ENCODE data around the gene ALG2. TPM values are rescaled to one million over a fixed set of nuclear protein-coding genes. Genes with fewer than 3 reads are reported as not detected.

ALG2 gene
- total and polyA plus RNA-seq, 7 experiments from 2014 or later: 13.9 to 33.7 (median 25.2) TPM

DNA sequence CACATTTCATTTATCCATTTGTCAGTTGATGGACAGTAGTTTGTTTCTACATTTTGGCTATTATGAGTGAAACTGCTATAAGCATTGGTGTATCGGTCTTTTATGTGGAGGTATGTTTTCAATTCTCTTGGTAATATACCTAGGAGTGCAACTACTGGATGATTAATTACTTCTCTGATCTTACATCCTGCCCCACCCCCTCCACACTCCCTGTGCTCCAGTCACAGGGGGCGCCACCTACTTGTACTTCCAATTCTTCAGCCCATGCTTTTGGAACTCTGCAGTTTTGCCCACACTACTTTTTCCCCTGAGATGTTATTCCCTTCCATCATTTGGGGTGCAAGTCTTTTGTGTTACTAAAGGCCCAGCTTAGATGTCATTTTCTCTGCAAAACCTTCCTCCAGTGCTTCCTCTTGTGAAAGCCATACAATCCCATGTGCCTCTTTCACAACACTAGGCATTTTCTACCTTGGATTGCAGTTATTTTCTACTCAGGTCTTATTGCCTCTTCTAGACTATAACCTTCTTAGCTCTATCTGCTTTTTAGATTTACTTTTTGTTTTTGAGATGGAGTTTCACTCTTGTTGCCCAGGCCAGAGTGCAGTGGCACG is 42.4 kb upstream of the ALG2 start:
- Histone ChIP-seq H3K9me3 (ENCODE audit: control insufficient read depth in 2 of 3, low read length in 3 of 3) (no peaks in the 10 kb centered on the region), H3K27ac (ENCODE audit: low read depth, low read length) (no peak overlapping the region), H3K27me3 (ENCODE audit: control insufficient read depth in 2 of 2, insufficient read depth in 2 of 2, low read length in 2 of 2) (no peaks in the 10 kb centered on the region), H3K4me3 (ENCODE audit: low read length) (no peak overlapping the region), H3K4me1 (ENCODE audit: control insufficient read depth in 2 of 2, insufficient read depth in 2 of 2, low read length in 2 of 2) (peaks cover 4 to 8% of the 10 kb centered on the region in 2 donors), H3K36me3 (ENCODE audit: control insufficient read depth in 2 of 3, insufficient read depth in 3 of 3, low read length in 3 of 3) (no peaks in the 10 kb centered on the region)
- POLR2A ChIA-PET: no interaction called here
- peaks cover 0 to under 1% (median 0%) of the 10 kb centered on the region in 5 donors for H3K27me3 Mint-ChIP-seq
- H3K4me1 Mint-ChIP-seq: peaks cover 1 to 18% (median 15%) of the 10 kb centered on the region in 7 donors
- no peak overlapping the region for H3K27ac Mint-ChIP-seq
- ATAC-seq: no peak
- intact Hi-C loops (cut with micrococcal nuclease): no loop called here
- DNase-seq: no peak
- no peaks in the 10 kb centered on the region for H3K36me3 Mint-ChIP-seq
- H3K4me3 Mint-ChIP-seq: no peak overlapping the region
- no peaks in the 10 kb centered on the region for H3K9me3 Mint-ChIP-seq
- CTCF ChIA-PET: no interaction called here

DNA sequence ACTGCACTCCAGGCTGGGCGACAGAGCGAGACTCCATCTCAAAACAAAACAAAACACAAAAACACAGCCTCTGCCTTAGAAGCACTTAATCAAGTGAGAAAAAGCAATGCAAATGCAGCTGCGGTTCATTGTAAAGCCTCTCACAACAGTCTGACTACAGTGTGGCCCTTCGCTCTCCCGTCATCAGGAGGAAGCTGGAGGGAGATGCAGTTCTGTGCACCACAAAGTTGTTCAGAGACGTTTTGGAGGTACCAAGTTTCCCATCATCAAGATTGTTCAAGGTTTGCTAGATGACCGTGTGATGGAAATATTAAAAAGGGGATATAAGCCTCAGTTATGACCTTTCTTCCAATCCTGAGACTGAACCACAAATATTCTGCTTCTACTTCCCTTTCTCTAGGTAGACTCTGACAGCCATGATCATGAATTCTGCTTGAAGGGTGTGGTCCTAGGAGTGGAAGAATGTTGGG is 41.2 kb upstream of the ALG2 start:
- no peaks in the 10 kb centered on the region for H3K9me3 ChIP-seq (ENCODE audit: control insufficient read depth in 2 of 3, low read length in 3 of 3)
- no peak overlapping the region for H3K4me3 ChIP-seq (ENCODE audit: low read length)
- H3K27ac ChIP-seq (ENCODE audit: low read depth, low read length): no peak overlapping the region
- ChIA-PET CTCF (no interaction called here), POLR2A (no interaction called here)
- Mint-ChIP-seq H3K27me3 (no peaks in the 10 kb centered on the region), H3K9me3 (no peaks in the 10 kb centered on the region), H3K36me3 (no peaks in the 10 kb centered on the region), H3K4me1 (peaks cover 1 to 18% (median 15%) of the 10 kb centered on the region in 7 donors), H3K27ac (no peak overlapping the region), H3K4me3 (no peak overlapping the region)
- no peaks in the 10 kb centered on the region for H3K27me3 ChIP-seq (ENCODE audit: control insufficient read depth in 2 of 2, insufficient read depth in 2 of 2, low read length in 2 of 2)
- H3K4me1 ChIP-seq (ENCODE audit: control insufficient read depth in 2 of 2, insufficient read depth in 2 of 2, low read length in 2 of 2): peaks cover 4 to 8% of the 10 kb centered on the region in 2 donors
- no peaks in the 10 kb centered on the region for H3K36me3 ChIP-seq (ENCODE audit: control insufficient read depth in 2 of 3, insufficient read depth in 3 of 3, low read length in 3 of 3)
- DNase-seq (no peak), ATAC-seq (no peak)
- intact Hi-C loops (cut with micrococcal nuclease): no loop called here

DNA sequence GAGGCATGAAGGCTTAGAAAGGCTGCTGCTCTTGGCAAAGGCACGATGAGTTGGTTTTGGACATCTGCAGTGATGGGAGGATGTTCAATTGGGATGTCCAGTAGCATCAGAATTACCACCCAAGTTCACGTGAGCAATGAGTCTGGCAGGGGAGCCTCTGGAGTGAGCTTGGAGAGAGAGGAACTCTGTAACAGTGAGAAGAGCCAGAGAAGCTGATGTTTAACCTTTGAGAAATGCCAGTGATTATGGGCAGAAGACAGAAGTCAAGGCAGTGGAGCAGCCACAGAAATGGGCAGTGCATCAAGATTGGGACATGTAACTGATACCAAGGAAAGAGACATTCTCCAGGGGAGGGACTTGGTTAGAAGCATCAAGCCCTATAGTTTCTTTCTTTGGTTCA is 40.2 kb upstream of the ALG2 start:
- CTCF ChIA-PET: no interaction called here
- POLR2A ChIA-PET: no interaction called here
- no peak for DNase-seq
- no peaks in the 10 kb centered on the region for H3K9me3 Mint-ChIP-seq
- H3K27ac Mint-ChIP-seq: no peak overlapping the region
- Histone ChIP-seq H3K4me3 (ENCODE audit: low read length) (no peak overlapping the region), H3K4me1 (ENCODE audit: control insufficient read depth in 2 of 2, insufficient read depth in 2 of 2, low read length in 2 of 2) (peaks cover 4 to 8% of the 10 kb centered on the region in 2 donors), H3K27me3 (ENCODE audit: control insufficient read depth in 2 of 2, insufficient read depth in 2 of 2, low read length in 2 of 2) (no peaks in the 10 kb centered on the region), H3K36me3 (ENCODE audit: control insufficient read depth in 2 of 3, insufficient read depth in 3 of 3, low read length in 3 of 3) (no peaks in the 10 kb centered on the region), H3K27ac (ENCODE audit: low read depth, low read length) (no peak overlapping the region), H3K9me3 (ENCODE audit: control insufficient read depth in 2 of 3, low read length in 3 of 3) (no peaks in the 10 kb centered on the region)
- intact Hi-C loops (cut with micrococcal nuclease): no loop called here
- H3K4me3 Mint-ChIP-seq: no peak overlapping the region
- H3K4me1 Mint-ChIP-seq: peaks cover 1 to 16% (median 11%) of the 10 kb centered on the region in 7 donors
- ATAC-seq: no peak
- no peaks in the 10 kb centered on the region for H3K36me3 Mint-ChIP-seq
- H3K27me3 Mint-ChIP-seq: peaks cover 0 to 4% (median 0%) of the 10 kb centered on the region in 5 donors

DNA sequence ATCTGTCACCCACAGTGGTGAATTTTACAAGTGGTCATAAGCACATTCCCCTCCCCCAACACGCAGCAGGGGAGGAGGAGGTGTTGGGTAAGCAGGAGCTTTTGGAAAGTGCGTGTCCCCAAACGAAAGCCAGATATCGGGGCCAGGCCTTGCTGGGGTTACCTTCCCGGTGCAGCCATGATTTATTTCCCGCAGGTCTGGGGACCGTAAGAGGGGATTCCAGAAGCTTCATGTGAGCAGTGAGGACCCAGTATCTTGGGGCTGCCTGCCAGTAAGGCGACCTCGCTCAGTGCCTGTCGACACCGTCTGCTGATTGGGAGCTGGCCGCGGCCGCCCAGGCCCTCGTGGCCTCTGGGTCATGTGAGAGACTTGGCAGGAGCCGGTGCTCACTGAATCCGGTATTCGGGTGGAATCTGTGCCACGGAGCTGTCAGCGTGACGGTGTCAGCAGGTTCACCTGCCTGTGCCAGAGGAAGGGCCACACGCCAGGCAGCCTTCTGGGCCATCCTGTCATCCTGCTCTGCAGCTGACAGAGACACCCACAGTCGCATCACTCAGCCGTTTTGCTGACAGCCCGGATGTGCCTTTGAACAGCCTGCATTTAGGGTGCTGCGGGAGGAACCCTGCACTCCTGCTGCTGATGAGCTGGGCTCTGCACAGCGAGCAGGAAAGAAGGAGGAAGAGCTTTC is 37.6 kb upstream of the ALG2 start:
- Mint-ChIP-seq H3K9me3 (no peaks in the 10 kb centered on the region), H3K27ac (peak overlapping the region; percentile 1 to 84 (median 58)), H3K4me3 (peak overlapping the region; percentile 19 to 77 (median 48)), H3K36me3 (peaks cover 0 to 5% (median 0%) of the 10 kb centered on the region in 5 donors), H3K4me1 (peaks cover 1 to 19% (median 6%) of the 10 kb centered on the region in 7 donors), H3K27me3 (peaks cover 0 to 8% (median 0%) of the 10 kb centered on the region in 5 donors)
- ChIA-PET CTCF (interaction anchor here (0.9 kb wide), 1 partner anchor 10 kb away, joined by 3 read pairs; no protein-coding TSS in a partner anchor), POLR2A (interaction anchor here (2.5 kb wide), 1 partner anchor 37 kb away, joined by 8 read pairs; the partner anchor contains the start of genes ALG2 and SEC61B)
- ATAC-seq: peak; percentile 85
- peak; percentile 17 to 52 (median 45) for DNase-seq
- H3K4me3 ChIP-seq (ENCODE audit: low read length): peak overlapping the region; percentile 5
- H3K36me3 ChIP-seq (ENCODE audit: control insufficient read depth in 2 of 3, insufficient read depth in 3 of 3, low read length in 3 of 3): no peaks in the 10 kb centered on the region
- peaks cover 0 to 8% of the 10 kb centered on the region in 2 donors for H3K4me1 ChIP-seq (ENCODE audit: control insufficient read depth in 2 of 2, insufficient read depth in 2 of 2, low read length in 2 of 2)
- H3K9me3 ChIP-seq (ENCODE audit: control insufficient read depth in 2 of 3, low read length in 3 of 3): no peaks in the 10 kb centered on the region
- H3K27ac ChIP-seq (ENCODE audit: low read depth, low read length): no peak overlapping the region
- H3K27me3 ChIP-seq (ENCODE audit: control insufficient read depth in 2 of 2, insufficient read depth in 2 of 2, low read length in 2 of 2): no peaks in the 10 kb centered on the region
- intact Hi-C loops (cut with micrococcal nuclease): loop anchor here in 1 of 2 donors (1.0 kb wide), 1 partner anchor 37 kb away; the partner anchor contains the start of gene SEC61B

DNA sequence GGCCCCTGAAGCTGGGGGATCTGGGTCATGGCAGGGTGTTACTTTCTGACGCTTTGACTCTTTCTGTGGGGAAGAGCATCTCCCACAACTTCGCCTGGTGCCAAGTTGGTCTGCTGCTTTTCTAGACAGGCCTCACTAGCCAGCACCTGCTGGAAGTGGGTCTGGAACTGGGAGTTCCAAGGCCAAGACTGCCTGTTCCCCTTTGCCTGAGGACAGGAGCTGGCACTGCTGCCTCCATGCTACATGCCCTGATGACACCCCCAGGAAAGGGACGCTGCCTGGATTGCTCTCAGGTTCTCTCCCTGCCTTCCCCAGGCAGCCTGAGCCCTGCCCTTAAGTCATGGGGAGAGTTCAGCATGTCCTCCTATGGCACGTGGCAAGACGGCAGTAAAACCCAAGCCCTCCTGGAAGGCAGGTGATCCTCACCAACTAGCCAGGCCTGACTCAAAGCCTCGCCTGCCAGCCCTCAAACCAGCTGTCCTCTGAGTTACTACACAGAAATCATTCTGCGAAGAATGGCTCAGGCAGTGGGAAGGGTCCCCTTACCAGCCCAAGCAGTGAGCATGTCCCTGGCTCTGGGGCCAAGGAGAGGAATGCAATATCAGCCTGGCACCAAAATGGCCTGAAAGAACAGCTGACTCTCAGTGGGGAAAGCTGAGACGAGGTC is 36.1 kb upstream of the ALG2 start:
- no peak overlapping the region for H3K27ac Mint-ChIP-seq
- ATAC-seq: no peak
- no peak overlapping the region for H3K27ac ChIP-seq (ENCODE audit: low read depth, low read length)
- H3K27me3 ChIP-seq (ENCODE audit: control insufficient read depth in 2 of 2, insufficient read depth in 2 of 2, low read length in 2 of 2): no peaks in the 10 kb centered on the region
- no peak overlapping the region for H3K4me3 Mint-ChIP-seq
- ChIA-PET CTCF (no interaction called here), POLR2A (interaction anchor here (2.5 kb wide), 1 partner anchor 36 kb away, joined by 8 read pairs; the partner anchor contains the start of genes ALG2 and SEC61B)
- no peak overlapping the region for H3K4me3 ChIP-seq (ENCODE audit: low read length)
- peaks cover 6 to 28% (median 8%) of the 10 kb centered on the region in 7 donors for H3K4me1 Mint-ChIP-seq
- H3K27me3 Mint-ChIP-seq: peaks cover 0 to 8% (median 0%) of the 10 kb centered on the region in 5 donors
- DNase-seq: no peak
- H3K9me3 Mint-ChIP-seq: no peaks in the 10 kb centered on the region
- intact Hi-C loops (cut with micrococcal nuclease): no loop called here
- H3K4me1 ChIP-seq (ENCODE audit: control insufficient read depth in 2 of 2, insufficient read depth in 2 of 2, low read length in 2 of 2): peaks cover 0 to 8% of the 10 kb centered on the region in 2 donors
- H3K9me3 ChIP-seq (ENCODE audit: control insufficient read depth in 2 of 3, low read length in 3 of 3): no peaks in the 10 kb centered on the region
- no peaks in the 10 kb centered on the region for H3K36me3 ChIP-seq (ENCODE audit: control insufficient read depth in 2 of 3, insufficient read depth in 3 of 3, low read length in 3 of 3)
- H3K36me3 Mint-ChIP-seq: peaks cover 0 to 5% (median 0%) of the 10 kb centered on the region in 5 donors

DNA sequence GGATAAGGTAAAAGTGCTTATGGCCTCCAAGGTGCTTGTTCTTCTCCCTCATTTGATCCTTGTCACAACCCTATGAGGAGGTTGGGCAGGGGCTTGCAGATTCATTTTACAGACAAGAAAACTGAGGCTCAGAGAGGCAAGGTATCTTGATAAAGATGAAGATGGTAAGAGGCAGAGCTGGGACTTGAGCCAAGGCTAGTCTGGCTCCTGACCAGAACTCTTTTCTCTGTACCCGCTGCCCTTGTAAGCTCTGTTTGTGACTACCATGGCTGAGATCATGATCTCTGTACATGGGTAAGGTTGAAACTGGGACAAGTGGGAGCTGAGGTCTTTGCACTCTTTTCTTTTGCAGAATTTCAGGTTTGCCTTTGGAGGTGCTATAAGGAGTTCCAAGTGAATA is 33.9 kb upstream of the ALG2 start:
- H3K4me3 Mint-ChIP-seq: no peak overlapping the region
- H3K4me1 Mint-ChIP-seq: peaks cover 6 to 33% (median 8%) of the 10 kb centered on the region in 7 donors
- no peak overlapping the region for H3K4me3 ChIP-seq (ENCODE audit: low read length)
- peaks cover 0 to 8% (median 0%) of the 10 kb centered on the region in 5 donors for H3K27me3 Mint-ChIP-seq
- H3K27me3 ChIP-seq (ENCODE audit: control insufficient read depth in 2 of 2, insufficient read depth in 2 of 2, low read length in 2 of 2): no peaks in the 10 kb centered on the region
- no peaks in the 10 kb centered on the region for H3K9me3 ChIP-seq (ENCODE audit: control insufficient read depth in 2 of 3, low read length in 3 of 3)
- DNase-seq (no peak), ATAC-seq (no peak)
- H3K36me3 Mint-ChIP-seq: peaks cover 0 to 5% (median 0%) of the 10 kb centered on the region in 5 donors
- POLR2A ChIA-PET: no interaction called here
- H3K4me1 ChIP-seq (ENCODE audit: control insufficient read depth in 2 of 2, insufficient read depth in 2 of 2, low read length in 2 of 2): peaks cover 0 to 8% of the 10 kb centered on the region in 2 donors
- H3K36me3 ChIP-seq (ENCODE audit: control insufficient read depth in 2 of 3, insufficient read depth in 3 of 3, low read length in 3 of 3): no peaks in the 10 kb centered on the region
- no peak overlapping the region for H3K27ac Mint-ChIP-seq
- no peak overlapping the region for H3K27ac ChIP-seq (ENCODE audit: low read depth, low read length)
- intact Hi-C loops (cut with micrococcal nuclease): loop anchor here in 1 of 2 donors (2.0 kb wide), 1 partner anchor 19 kb away; no protein-coding TSS in a partner anchor
- no peaks in the 10 kb centered on the region for H3K9me3 Mint-ChIP-seq
- CTCF ChIA-PET: no interaction called here
